Peyer's patch (tissue), 4 donors: ENCODE results near the gene CCDC12. TPM values are rescaled to one million over a fixed set of nuclear protein-coding genes. Genes with fewer than 3 reads are reported as not detected.
A peak's percentile ranks its signal among the peaks of the same experiment; 100 is the strongest.

ENCODE experiments used
- DNase-seq, 3 donors: peaks; one replicate each; pipeline ENCODE4 v3.0.0-alpha.2; 2017 to 2019
- H3K27ac ChIP-seq, 4 donors: fragments of 200-600 bp; sonication (generic); one replicate each; pipeline ENCODE4 v1.5.1; 2016 to 2019
- H3K27me3 ChIP-seq, 2 donors: fragments of 200-600 bp; sonication (generic); one replicate each; pipeline ENCODE4 v1.5.1; 2019
- H3K36me3 ChIP-seq, 3 donors: fragments of 200-600 bp; sonication (generic); one replicate each; pipeline ENCODE4 v1.5.1; 2016 to 2019
- H3K4me1 ChIP-seq, 4 donors: fragments of 200-600 bp; sonication (generic); one replicate each; pipeline ENCODE4 v1.5.1; 2016 to 2019
- H3K4me3 ChIP-seq, 4 donors: fragments of 200-600 bp; sonication (generic); 1 replicate in 3 of 4; 2 replicates in 1 of 4; pipeline ENCODE4 v1.5.1; 2016 to 2019; ENCODE audit warnings: mild to moderate bottlenecking in 1 of 4
- H3K9me3 ChIP-seq, 4 donors: fragments of 200-600 bp; sonication (generic); one replicate each; pipeline ENCODE4 v1.5.1; 2016 to 2019; ENCODE audit warnings: mild to moderate bottlenecking in 1 of 4
- CTCF ChIP-seq, 6 experiments: fragments of 450-650 bp in 4 of 6; fragments of 200-600 bp in 2 of 6; sonication (generic) in 1 of 6; IDR thresholded peaks; one replicate each; pipeline ENCODE4 v1.5.1; 2017 to 2019; ENCODE audit warnings: antibody characterized with exemption in 6 of 6, mild to moderate bottlenecking in 3 of 6, moderate library complexity in 1 of 6
- POLR2A ChIP-seq, 2 donors: fragments of 450-650 bp; IDR thresholded peaks; one replicate each; pipeline ENCODE4 v1.5.1; 2017; ENCODE audit warnings: antibody characterized with exemption in 2 of 2, mild to moderate bottlenecking in 2 of 2, moderate library complexity in 2 of 2
- total RNA-seq, 4 donors: library from RNA; depleted of rRNA; stranded (reverse); fragments of >200 nt; gene quantifications; one replicate each; pipeline ENCODE4 v1.1.0, GENCODE V29; 2016

CCDC12 gene
- total RNA-seq, 4 donors from 2014 or later = 41.7 to 90.0 (median 59.2) TPM

- TF ChIP-seq POLR2A (IDR thresholded peaks at IDR 0.05) (no peak), CTCF (IDR thresholded peaks at IDR 0.05) (no peak)
- Histone ChIP-seq H3K27me3 (no peaks in the 10 kb centered on the region), H3K9me3 (no peaks in the 10 kb centered on the region), H3K4me3 (no peak overlapping the region), H3K4me1 (peaks cover 0 to 20% (median 5%) of the 10 kb centered on the region in 4 donors), H3K27ac (no peak overlapping the region), H3K36me3 (no peaks in the 10 kb centered on the region)
- DNase-seq = no peak
Measured at GRCh38 chr3:46908986-46909534, 67.5 kb downstream of the CCDC12 start.

GRCh38 chr3:46908294-46908985 is 68.1 kb downstream of the CCDC12 start:
- Histone ChIP-seq H3K27me3 (no peaks in the 10 kb centered on the region), H3K36me3 (no peaks in the 10 kb centered on the region), H3K4me1 (peaks cover 0 to 14% (median 5%) of the 10 kb centered on the region in 4 donors), H3K9me3 (no peaks in the 10 kb centered on the region), H3K27ac (no peak overlapping the region), H3K4me3 (no peak overlapping the region)
- peak in 1 of 3 donors; percentile 50 for DNase-seq
- TF ChIP-seq POLR2A (IDR thresholded peaks at IDR 0.05) = no peak
- peak in 2 of 6 experiments; percentile 15 to 26 for TF ChIP-seq CTCF (IDR thresholded peaks at IDR 0.05)

- H3K4me1 ChIP-seq = peaks cover 0 to 11% (median 5%) of the 10 kb centered on the region in 4 donors
- H3K36me3 ChIP-seq = no peaks in the 10 kb centered on the region
- TF ChIP-seq CTCF (IDR thresholded peaks at IDR 0.05) = peak in 1 of 6 experiments; percentile 8
- no peak for TF ChIP-seq POLR2A (IDR thresholded peaks at IDR 0.05)
- no peak overlapping the region for H3K27ac ChIP-seq
- no peak overlapping the region for H3K4me3 ChIP-seq
- no peak for DNase-seq
- no peaks in the 10 kb centered on the region for H3K27me3 ChIP-seq
- H3K9me3 ChIP-seq = no peaks in the 10 kb centered on the region
Measured at GRCh38 chr3:46907960-46908293, 68.6 kb downstream of the CCDC12 start.

GRCh38 chr3:46907271-46907670 is 69.3 kb downstream of the CCDC12 start:
- Histone ChIP-seq H3K27ac (no peak overlapping the region), H3K4me3 (no peak overlapping the region), H3K4me1 (peaks cover 0 to 11% (median 5%) of the 10 kb centered on the region in 4 donors), H3K9me3 (no peaks in the 10 kb centered on the region), H3K36me3 (no peaks in the 10 kb centered on the region), H3K27me3 (no peaks in the 10 kb centered on the region)
- TF ChIP-seq CTCF (IDR thresholded peaks at IDR 0.05) (no peak), POLR2A (IDR thresholded peaks at IDR 0.05) (no peak)
- DNase-seq = peak in 1 of 3 donors; percentile 11

- Histone ChIP-seq H3K4me3 (no peak overlapping the region), H3K27ac (no peak overlapping the region), H3K4me1 (peaks cover 0 to 11% (median 5%) of the 10 kb centered on the region in 4 donors), H3K9me3 (no peaks in the 10 kb centered on the region), H3K27me3 (no peaks in the 10 kb centered on the region), H3K36me3 (no peaks in the 10 kb centered on the region)
- no peak for TF ChIP-seq POLR2A (IDR thresholded peaks at IDR 0.05)
- no peak for TF ChIP-seq CTCF (IDR thresholded peaks at IDR 0.05)
- peak in 1 of 3 donors; percentile 30 for DNase-seq
Measured at GRCh38 chr3:46906471-46907058, 70.0 kb downstream of the CCDC12 start.
